ENCODE results near the gene PAK4. TPM values are rescaled to one million over a fixed set of nuclear protein-coding genes. Genes with fewer than 3 reads are reported as not detected.

PAK4 gene
- total and polyA plus RNA-seq, 9 of the 15 experiments (the other 6 are each of a cell fraction or from before 2014, with no cell fraction given): 0.21 to 33.5 (median 5.8) TPM

DNA sequence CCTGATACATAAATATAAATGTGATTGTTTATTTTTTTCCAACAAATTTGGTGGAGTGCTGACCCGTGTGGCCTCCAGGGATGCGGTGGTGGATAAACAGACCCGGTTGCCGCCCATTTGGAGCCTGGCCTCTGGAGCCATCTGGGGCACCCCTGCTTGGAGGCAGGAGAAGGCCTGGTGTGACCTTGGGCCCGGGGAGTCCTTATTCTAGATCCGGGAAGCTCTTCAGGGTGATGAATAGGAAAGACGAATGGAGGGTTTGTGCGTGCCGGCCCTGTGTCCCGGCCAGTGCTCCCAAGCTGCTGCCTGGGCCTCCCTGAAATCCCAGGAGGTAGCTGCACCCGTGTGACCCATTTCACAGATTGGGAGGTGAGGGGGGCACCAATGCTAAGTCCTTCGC, 11.5 kb downstream of the PAK4 start:
- H3K4me2 ChIP-seq (ENCODE audit: insufficient read depth, low read length): no peak overlapping the region
- CTCF ChIA-PET (ENCODE audit: low intra/inter-chr PET ratio): no interaction called here
- H3K79me2 ChIP-seq (ENCODE audit: control insufficient read depth, insufficient read depth, low read length): peaks cover 88% of the 10 kb centered on the region
- H3K4me1 ChIP-seq (replicated peaks in 1 of 2; ENCODE audit: control insufficient read depth in 2 of 2, insufficient read depth in 2 of 2, low read length in 2 of 2): peaks cover 42 to 57% of the 10 kb centered on the region in 2 experiments
- in situ Hi-C loops (cut with MboI): no loop called here
- 0 out of 3 replicates have a peak, but pooled peaks cover 2% of the 10 kb centered on the region for H3K36me3 ChIP-seq (ENCODE audit: control insufficient read depth, insufficient read depth, low read length)
- H3K9me3 ChIP-seq (replicated peaks; ENCODE audit: control insufficient read depth, insufficient read depth, low read depth, low read length): no peaks in the 10 kb centered on the region
- intact Hi-C loops (cut with micrococcal nuclease): no loop called here
- ATAC-seq (no peak), DNase-seq (ENCODE audit: extremely low read depth in 1 of 4, low spot score in 3 of 4) (no peak), FAIRE-seq (no peak)
- no peak overlapping the region for H3K27ac ChIP-seq (ENCODE audit: extremely low read depth, low read depth, low read length)
- H3K9me1 ChIP-seq (ENCODE audit: control insufficient read depth, insufficient read depth, low read length): peaks cover 8% of the 10 kb centered on the region
- H2AFZ ChIP-seq (ENCODE audit: low read depth, low read length): no peak overlapping the region
- no TSS peak for BruUV-seq (replicated peaks)
- no peak for TF ChIP-seq NRF1 (conservative IDR thresholded peaks at IDR 0.05 in 1 of 2, IDR thresholded peaks at IDR 0.05 in 1 of 2)
- TF ChIP-seq ZNF699 (CRISPR knock-in tag; IDR thresholded peaks at IDR 0.05; ENCODE audit: insufficient replicate concordance): no peak
- TF ChIP-seq RB1 (IDR thresholded peaks at IDR 0.05; ENCODE audit: low read depth): no peak
- no peak for TF ChIP-seq KLF10 (CRISPR knock-in tag; IDR thresholded peaks at IDR 0.05)
- TF ChIP-seq PHF21A (IDR thresholded peaks at IDR 0.05; ENCODE audit: borderline replicate concordance, low read depth): no peak
- TF ChIP-seq, protein P1, sequence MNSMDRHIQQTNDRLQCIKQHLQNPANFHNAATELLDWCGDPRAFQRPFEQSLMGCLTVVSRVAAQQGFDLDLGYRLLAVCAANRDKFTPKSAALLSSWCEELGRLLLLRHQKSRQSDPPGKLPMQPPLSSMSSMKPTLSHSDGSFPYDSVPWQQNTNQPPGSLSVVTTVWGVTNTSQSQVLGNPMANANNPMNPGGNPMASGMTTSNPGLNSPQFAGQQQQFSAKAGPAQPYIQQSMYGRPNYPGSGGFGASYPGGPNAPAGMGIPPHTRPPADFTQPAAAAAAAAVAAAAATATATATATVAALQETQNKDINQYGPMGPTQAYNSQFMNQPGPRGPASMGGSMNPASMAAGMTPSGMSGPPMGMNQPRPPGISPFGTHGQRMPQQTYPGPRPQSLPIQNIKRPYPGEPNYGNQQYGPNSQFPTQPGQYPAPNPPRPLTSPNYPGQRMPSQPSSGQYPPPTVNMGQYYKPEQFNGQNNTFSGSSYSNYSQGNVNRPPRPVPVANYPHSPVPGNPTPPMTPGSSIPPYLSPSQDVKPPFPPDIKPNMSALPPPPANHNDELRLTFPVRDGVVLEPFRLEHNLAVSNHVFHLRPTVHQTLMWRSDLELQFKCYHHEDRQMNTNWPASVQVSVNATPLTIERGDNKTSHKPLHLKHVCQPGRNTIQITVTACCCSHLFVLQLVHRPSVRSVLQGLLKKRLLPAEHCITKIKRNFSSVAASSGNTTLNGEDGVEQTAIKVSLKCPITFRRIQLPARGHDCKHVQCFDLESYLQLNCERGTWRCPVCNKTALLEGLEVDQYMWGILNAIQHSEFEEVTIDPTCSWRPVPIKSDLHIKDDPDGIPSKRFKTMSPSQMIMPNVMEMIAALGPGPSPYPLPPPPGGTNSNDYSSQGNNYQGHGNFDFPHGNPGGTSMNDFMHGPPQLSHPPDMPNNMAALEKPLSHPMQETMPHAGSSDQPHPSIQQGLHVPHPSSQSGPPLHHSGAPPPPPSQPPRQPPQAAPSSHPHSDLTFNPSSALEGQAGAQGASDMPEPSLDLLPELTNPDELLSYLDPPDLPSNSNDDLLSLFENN (IDR thresholded peaks at IDR 0.05; ENCODE audit: low read depth in 2 of 2, low read length in 2 of 2): no peak
- TF ChIP-seq, protein P2, sequence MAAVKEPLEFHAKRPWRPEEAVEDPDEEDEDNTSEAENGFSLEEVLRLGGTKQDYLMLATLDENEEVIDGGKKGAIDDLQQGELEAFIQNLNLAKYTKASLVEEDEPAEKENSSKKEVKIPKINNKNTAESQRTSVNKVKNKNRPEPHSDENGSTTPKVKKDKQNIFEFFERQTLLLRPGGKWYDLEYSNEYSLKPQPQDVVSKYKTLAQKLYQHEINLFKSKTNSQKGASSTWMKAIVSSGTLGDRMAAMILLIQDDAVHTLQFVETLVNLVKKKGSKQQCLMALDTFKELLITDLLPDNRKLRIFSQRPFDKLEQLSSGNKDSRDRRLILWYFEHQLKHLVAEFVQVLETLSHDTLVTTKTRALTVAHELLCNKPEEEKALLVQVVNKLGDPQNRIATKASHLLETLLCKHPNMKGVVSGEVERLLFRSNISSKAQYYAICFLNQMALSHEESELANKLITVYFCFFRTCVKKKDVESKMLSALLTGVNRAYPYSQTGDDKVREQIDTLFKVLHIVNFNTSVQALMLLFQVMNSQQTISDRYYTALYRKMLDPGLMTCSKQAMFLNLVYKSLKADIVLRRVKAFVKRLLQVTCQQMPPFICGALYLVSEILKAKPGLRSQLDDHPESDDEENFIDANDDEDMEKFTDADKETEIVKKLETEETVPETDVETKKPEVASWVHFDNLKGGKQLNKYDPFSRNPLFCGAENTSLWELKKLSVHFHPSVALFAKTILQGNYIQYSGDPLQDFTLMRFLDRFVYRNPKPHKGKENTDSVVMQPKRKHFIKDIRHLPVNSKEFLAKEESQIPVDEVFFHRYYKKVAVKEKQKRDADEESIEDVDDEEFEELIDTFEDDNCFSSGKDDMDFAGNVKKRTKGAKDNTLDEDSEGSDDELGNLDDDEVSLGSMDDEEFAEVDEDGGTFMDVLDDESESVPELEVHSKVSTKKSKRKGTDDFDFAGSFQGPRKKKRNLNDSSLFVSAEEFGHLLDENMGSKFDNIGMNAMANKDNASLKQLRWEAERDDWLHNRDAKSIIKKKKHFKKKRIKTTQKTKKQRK (IDR thresholded peaks at IDR 0.05; ENCODE audit: borderline replicate concordance, low read depth, low read length): no peak
- no peak for TF ChIP-seq CBFB (CRISPR knock-in tag; IDR thresholded peaks at IDR 0.05)
- no peak for TF ChIP-seq ZNF146 (CRISPR knock-in tag; IDR thresholded peaks at IDR 0.05; ENCODE audit: unreplicated experiment)
- no peak for TF ChIP-seq CHD2 (IDR thresholded peaks at IDR 0.05; ENCODE audit: low read depth, low read length)
- TF ChIP-seq KDM5B (IDR thresholded peaks at IDR 0.05; ENCODE audit: insufficient replicate concordance, low read depth, low read length): no peak
- TF ChIP-seq JUN (IDR thresholded peaks at IDR 0.05; ENCODE audit: borderline replicate concordance, low read depth, low read length): no peak
- TF ChIP-seq JUN (CRISPR knock-in tag; IDR thresholded peaks at IDR 0.05; ENCODE audit: borderline replicate concordance): no peak
- TF ChIP-seq DDX20 (tag; IDR thresholded peaks at IDR 0.05; ENCODE audit: low read depth): no peak
- POLR2A ChIA-PET: interaction anchor here (0.6 to 0.8 kb wide), 2 partner anchors 8 to 46 kb away, joined by 3 to 4 read pairs; no protein-coding TSS in a partner anchor
- WGBS (ENCODE audit: insufficient coverage, low coverage, missing lambda C conversion rate): 79% methylated on average over 12 of the region's 12 CpGs
- peak overlapping the region in 1 of 2 experiments; percentile 10; a peak in 2 of 4 replicates for H3K9ac ChIP-seq (ENCODE audit: insufficient read depth in 1 of 2, low read depth in 2 of 2, low read length in 2 of 2)
- no peaks in the 10 kb centered on the region for H3K27me3 ChIP-seq (ENCODE audit: control insufficient read depth in 2 of 2, insufficient read depth in 2 of 2, low read length in 2 of 2)
- peaks cover 52% of the 10 kb centered on the region for H4K20me1 ChIP-seq (replicated peaks; ENCODE audit: control insufficient read depth, insufficient read depth, low read length)
- H3K4me3 ChIP-seq: no peak overlapping the region
